GM19238 (cell line): ENCODE data around the gene ACAP2.
"Not testable (repeated sequence)": the region's sequence is repeated elsewhere in the genome, so short reads cannot be mapped to it uniquely, and the experiment has no call there.

Source experiments
- DNase-seq: peaks from one replicate; pipeline ENCODE4 v3.0.0; 2011; ENCODE audit warnings: low spot score; ENCODE audit not compliant: insufficient read length

ACAP2 gene

DNA sequence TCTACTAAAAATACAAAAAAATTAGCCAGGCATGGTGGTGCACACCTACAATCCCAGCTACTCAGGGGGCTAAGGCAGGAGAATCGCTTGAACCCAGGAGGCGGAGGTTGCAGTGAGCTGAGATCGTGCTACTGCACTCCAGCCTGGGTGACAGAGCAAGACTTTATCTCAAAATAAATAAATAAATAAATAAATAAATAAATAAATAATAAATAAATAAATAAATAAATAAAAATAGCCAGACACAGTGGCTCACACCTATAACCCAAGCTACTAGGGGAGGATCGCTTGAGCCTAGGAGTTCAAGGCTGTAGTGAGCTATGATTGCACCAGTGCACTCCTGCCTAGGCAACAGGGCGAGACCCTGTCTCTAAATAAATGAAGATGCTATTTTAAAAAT, 152.2 kb downstream of the ACAP2 start:
- not testable (repeated sequence) for DNase-seq

DNA sequence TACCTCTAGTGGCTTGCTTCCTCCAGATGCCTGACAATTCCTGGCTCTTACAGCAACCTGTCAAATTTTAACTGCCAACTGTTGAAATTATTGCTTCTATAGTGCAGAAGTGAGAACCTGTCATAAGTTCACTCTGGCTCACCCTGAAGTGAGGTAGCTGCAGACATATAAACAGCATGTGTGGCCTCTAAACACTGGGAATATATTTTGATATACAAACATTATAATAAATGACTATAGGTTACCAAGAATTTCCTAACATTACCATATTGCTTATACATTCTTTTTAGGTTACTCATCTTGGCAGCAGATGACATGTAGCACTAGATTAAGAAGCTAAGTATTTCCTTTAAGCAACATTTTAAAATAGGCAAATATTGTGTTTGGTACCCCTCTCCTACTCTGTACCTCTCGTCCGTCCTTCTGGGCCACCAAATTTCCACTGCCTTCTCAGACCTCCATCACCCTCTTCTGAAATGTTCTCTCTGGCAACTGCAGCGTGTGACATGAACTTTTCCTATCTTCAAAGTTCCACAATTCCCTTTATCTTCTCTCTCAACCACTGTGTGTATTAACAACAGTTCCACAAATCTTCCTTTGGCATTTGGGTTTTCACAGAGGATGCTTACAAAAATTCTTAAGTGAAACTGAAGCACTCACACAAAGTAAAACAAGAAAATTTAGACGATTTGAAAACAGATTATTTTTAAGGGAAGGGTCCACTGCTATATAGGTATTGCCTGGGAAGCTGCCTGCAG, 156.5 kb downstream of the ACAP2 start:
- DNase-seq, result no peak

GRCh38 chr3:195285372-195285771, 157.4 kb downstream of the ACAP2 start:
- no peak for DNase-seq

DNA sequence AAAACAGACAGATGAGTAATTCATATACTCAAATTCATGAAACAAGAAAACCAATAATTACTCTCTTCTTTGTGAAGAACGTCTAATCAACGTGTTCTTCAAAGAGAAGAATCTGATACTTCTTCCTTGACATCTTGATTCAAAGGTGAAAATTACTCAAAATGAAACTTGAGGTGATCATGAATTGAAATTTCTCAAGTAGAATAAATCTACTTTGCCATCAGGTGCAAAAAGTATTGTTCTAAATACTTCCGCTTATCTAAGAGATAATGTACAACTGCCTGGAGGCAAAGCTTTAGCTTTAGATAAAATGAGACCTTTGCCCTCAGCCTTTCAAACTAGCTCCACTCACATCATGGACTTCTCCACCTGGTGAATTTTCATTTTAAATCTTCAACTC, 158.0 kb downstream of the ACAP2 start:
- no peak for DNase-seq

GRCh38 chr3:195282961-195283360, 159.9 kb downstream of the ACAP2 start:
- no peak for DNase-seq

- no peak for DNase-seq
Observed at GRCh38 chr3:195274259-195274966, 168.4 kb downstream of the ACAP2 start.

GRCh38 chr3:195271410-195272243, 171.2 kb downstream of the ACAP2 start:
- DNase-seq, result peak; percentile 82

DNA sequence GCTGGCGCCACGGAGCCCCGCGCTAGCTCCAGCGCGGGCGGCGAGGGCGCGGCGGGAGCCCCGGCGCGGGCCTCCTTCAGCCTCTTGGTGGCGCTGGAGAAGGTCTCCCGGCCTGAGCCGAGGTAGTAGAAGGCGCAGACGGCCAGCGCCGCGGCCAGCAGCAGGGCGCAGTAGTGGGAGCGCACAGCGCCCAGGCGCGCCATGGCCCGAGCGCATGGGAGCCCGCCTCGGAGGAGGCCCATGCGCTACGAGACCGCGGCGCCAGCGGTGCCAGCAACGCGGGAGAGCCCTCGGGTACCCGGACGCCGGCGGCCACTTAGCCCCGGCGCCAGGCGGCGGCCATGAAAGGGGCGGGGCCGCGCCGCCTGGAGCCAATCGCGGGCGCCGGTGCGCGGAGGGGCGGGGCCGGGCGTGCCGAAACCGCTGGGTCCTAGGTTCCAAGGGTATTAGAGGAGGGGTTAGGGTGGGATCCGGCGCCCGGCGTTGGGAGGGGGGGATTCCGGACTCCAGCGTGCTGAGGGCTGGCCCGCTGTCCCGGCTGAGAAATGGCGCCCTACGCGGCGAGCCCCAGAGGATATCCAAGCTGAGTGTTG, 171.9 kb downstream of the ACAP2 start, which contains the start of gene XXYLT1:
Gene XXYLT1 (minus strand): TSS at position 343 of the 593 bp plus-strand sequence. CDS start 101 bp downstream, at position 242.
- DNase-seq, result peak; percentile 86

DNA sequence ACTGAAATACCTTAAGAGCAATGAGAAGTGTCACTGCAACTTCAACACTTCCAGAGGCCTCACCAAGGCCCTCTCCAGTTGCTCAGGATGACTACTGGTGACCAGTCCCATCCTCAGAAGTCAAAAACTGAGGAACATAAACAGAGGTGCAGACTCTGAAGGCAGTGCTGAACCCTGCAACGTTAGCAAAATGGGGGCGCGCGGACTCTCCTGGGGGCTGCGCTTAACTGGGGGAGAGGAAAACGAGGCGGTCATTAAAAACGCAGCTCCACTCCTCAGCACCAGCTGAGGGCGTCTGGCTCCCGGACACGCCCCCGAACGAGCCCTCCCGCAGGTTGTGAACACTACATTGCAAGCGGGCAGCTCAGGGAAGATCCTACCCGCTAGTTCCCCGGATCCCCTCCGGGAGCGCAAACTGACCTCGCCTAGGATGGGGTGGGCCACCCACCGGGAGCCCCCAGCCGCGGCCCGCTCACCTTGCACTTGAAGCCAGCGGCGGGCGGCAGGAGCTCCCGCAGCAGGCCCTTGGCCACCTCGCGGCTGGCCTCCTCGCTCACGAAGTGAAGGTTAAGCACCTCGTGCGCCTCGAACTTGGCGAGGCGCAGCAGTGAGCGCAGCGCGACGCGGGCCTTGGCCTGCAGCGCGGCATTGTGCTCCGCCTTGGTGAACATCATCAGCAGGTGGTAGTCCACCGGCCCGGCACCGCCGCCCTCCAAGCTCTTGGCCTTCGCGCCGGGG, 172.6 kb downstream of the ACAP2 start:
- DNase-seq, result no peak

DNA sequence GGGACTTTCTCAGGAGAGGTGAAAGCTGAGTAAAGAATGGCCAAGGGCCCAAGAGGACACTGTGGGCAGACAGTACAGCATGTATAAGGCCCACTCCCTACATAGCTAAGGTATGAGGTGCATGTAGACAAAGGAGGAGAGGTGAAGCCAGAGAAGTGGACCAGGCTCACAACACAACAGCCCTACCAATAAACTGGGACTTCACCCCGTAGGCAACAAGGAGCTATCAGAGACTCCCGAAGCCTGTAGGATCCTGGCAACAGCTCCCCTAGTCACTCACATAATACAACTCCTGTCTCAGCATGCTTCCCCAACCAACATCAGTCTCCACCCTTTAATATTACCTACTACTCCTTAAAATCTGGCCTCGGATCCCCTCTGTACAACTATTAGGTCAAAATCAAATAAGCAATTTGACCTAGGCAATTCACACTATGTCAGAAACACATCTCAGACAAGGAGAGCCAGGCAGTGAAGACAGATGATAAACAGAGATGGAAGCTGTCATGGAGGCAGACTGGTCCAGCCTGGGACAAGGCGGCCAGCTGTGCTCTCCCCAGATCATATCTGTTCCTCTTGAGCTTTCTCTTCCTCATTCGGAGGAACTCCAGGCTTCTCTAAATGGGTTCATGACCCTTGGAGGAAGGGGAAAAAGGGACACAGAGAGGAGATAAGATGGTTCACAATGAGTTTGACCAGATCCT, 173.3 kb downstream of the ACAP2 start:
- DNase-seq, result no peak

GRCh38 chr3:195268576-195269309, 174.1 kb downstream of the ACAP2 start:
- DNase-seq, result no peak

- DNase-seq, result no peak
Observed at GRCh38 chr3:195267096-195267495, 175.7 kb downstream of the ACAP2 start.

DNA sequence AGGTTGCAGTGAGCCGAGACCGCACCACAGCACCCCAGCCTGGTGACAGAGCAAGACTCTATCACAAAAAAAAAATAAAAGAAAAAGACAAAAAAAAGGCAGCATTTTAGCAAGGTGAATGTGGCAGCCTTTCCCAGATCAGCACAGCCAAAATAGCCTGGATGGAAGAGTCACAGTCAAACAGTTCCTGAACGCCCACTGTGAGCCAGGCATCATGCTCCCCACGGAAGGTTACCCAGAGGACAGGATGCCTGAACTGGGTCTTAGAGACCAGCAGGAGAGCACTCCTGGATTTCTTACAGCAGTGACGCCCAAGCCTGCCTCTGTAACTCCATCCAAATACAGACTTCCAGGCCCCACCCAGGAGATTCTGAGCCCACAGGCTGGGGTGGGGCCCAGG, 176.4 kb downstream of the ACAP2 start:
- no peak for DNase-seq

GRCh38 chr3:195265363-195265976, 177.3 kb downstream of the ACAP2 start:
- no peak for DNase-seq

- DNase-seq, result no peak
Observed at GRCh38 chr3:195263925-195264600, 178.8 kb downstream of the ACAP2 start.

GRCh38 chr3:195263193-195263924, 179.5 kb downstream of the ACAP2 start:
- no peak for DNase-seq

- no peak for DNase-seq
Observed at GRCh38 chr3:195261925-195262324, 180.9 kb downstream of the ACAP2 start.
